ENCODE data around the gene CR2. TPM values are rescaled to one million over a fixed set of nuclear protein-coding genes. Genes with fewer than 3 reads are reported as not detected.

CR2 gene
- polyA plus RNA-seq, 1 of the 3 experiments (the other 2 are of a cell fraction), result not detected

DNA sequence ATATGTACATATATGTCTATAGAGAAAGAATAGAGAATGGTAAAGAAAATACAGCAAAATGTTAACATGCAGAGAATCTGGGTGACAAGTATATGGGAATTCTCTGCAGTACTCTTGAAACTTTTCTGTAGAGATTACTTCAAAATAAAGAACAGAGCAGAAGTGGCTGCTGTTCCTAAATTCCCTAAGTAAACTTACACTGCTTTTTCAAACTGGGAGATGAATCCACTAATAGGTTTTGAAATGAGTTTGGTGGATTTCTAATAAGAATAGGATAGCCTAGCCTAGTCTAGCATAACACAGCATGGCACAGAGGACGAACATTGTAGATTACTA lies 450 bp upstream of the CR2 start:
- Histone ChIP-seq H3F3A (replicated peaks; ENCODE audit: insufficient read depth) (no peaks in the 10 kb centered on the region), H3K27me3 (ENCODE audit: insufficient read depth) (peaks cover 47% of the 10 kb centered on the region; the same call in 1 of the 2 replicates), H3K79me2 (ENCODE audit: insufficient read depth) (no peaks in the 10 kb centered on the region), H3K9me3 (no peaks in the 10 kb centered on the region), H3K4me1 (ENCODE audit: control insufficient read depth in 1 of 2, insufficient read depth in 2 of 2, low read depth in 1 of 2, low read length in 1 of 2) (peaks cover 0 to 3% of the 10 kb centered on the region in 2 experiments; a peak in 1 of 4 replicates), H3K4me3 (ENCODE audit: low read depth in 2 of 2, low read length in 1 of 2) (no peak overlapping the region), H3K36me3 (replicated peaks in 1 of 2; ENCODE audit: control insufficient read depth in 1 of 2, insufficient read depth in 2 of 2, low read length in 1 of 2) (no peaks in the 10 kb centered on the region), H2AFZ (ENCODE audit: low read depth) (no peak overlapping the region), H4K20me1 (ENCODE audit: insufficient read depth) (no peaks in the 10 kb centered on the region), H3K4me2 (no peak overlapping the region), H3K9ac (no peak overlapping the region), H3K27ac (ENCODE audit: low read depth in 2 of 2, low read length in 1 of 2) (no peak overlapping the region), H3K9me2 (no peaks in the 10 kb centered on the region)
- ChIA-PET POLR2A (no interaction called here), CTCF (no interaction called here)
- WGBS (ENCODE audit: low lambda C conversion rate), result 0% methylated on average over 1 of the region's 1 CpG
- DNase-seq, result no peak
- TF ChIP-seq FOSL2 (IDR thresholded peaks at IDR 0.05; ENCODE audit: borderline replicate concordance, low read depth), result no peak
- TF ChIP-seq TAF1 (IDR thresholded peaks at IDR 0.05; ENCODE audit: borderline replicate concordance, low read depth, low read length), result no peak
- no peak for TF ChIP-seq NFIC (IDR thresholded peaks at IDR 0.05; ENCODE audit: borderline replicate concordance)
- TF ChIP-seq MAX (IDR thresholded peaks at IDR 0.05; ENCODE audit: low read depth), result no peak
- no peak for TF ChIP-seq RFX5 (IDR thresholded peaks at IDR 0.05; ENCODE audit: low read length)
- no peak for TF ChIP-seq CHD2 (IDR thresholded peaks at IDR 0.05; ENCODE audit: low read length, partially characterized antibody)
- TF ChIP-seq ELF1 (IDR thresholded peaks at IDR 0.05), result no peak
- no peak for TF ChIP-seq CTCF (IDR thresholded peaks at IDR 0.05)
- TF ChIP-seq FOXM1 (IDR thresholded peaks at IDR 0.05; ENCODE audit: low read depth), result no peak

- Histone ChIP-seq H3K27me3 (ENCODE audit: insufficient read depth) (peaks cover 31% of the 10 kb centered on the region; the same call in 1 of the 2 replicates), H3K27ac (ENCODE audit: low read depth in 2 of 2, low read length in 1 of 2) (no peak overlapping the region), H3K4me1 (ENCODE audit: control insufficient read depth in 1 of 2, insufficient read depth in 2 of 2, low read depth in 1 of 2, low read length in 1 of 2) (peaks cover 0 to 3% of the 10 kb centered on the region in 2 experiments; a peak in 1 of 4 replicates), H3F3A (replicated peaks; ENCODE audit: insufficient read depth) (no peaks in the 10 kb centered on the region), H3K9ac (no peak overlapping the region), H3K36me3 (replicated peaks in 1 of 2; ENCODE audit: control insufficient read depth in 1 of 2, insufficient read depth in 2 of 2, low read length in 1 of 2) (no peaks in the 10 kb centered on the region), H2AFZ (ENCODE audit: low read depth) (no peak overlapping the region), H3K9me3 (no peaks in the 10 kb centered on the region), H3K9me2 (no peaks in the 10 kb centered on the region), H3K4me2 (no peak overlapping the region; the same call in 1 of the 2 replicates), H3K79me2 (ENCODE audit: insufficient read depth) (no peaks in the 10 kb centered on the region), H3K4me3 (ENCODE audit: low read depth in 2 of 2, low read length in 1 of 2) (no peak overlapping the region), H4K20me1 (ENCODE audit: insufficient read depth) (no peaks in the 10 kb centered on the region)
- ChIA-PET CTCF (interaction anchor here (1.2 kb wide), 1 partner anchor 44 kb away, joined by 3 read pairs; no protein-coding TSS in a partner anchor), POLR2A (no interaction called here)
- WGBS (ENCODE audit: low lambda C conversion rate), result 8% methylated on average over 6 of the region's 6 CpGs
- DNase-seq, result no peak
- TF ChIP-seq MEF2A (IDR thresholded peaks at IDR 0.05; ENCODE audit: borderline replicate concordance, low read depth), result no peak
- TF ChIP-seq RAD21 (IDR thresholded peaks at IDR 0.05; ENCODE audit: low read length), result no peak
- no peak for TF ChIP-seq USF2 (IDR thresholded peaks at IDR 0.05; ENCODE audit: borderline replicate concordance, low read depth, low read length)
- no peak for TF ChIP-seq FOXM1 (IDR thresholded peaks at IDR 0.05; ENCODE audit: low read depth)
- no peak for TF ChIP-seq GABPA (IDR thresholded peaks at IDR 0.05; ENCODE audit: low read depth)
- no peak for TF ChIP-seq FOSL2 (IDR thresholded peaks at IDR 0.05; ENCODE audit: borderline replicate concordance, low read depth)
- TF ChIP-seq SMC3 (IDR thresholded peaks at IDR 0.05; ENCODE audit: low read depth, low read length), result no peak
- no peak for TF ChIP-seq JUND (IDR thresholded peaks at IDR 0.05)
- TF ChIP-seq GATA2 (CRISPR knock-in tag; IDR thresholded peaks at IDR 0.05), result no peak
- no peak for TF ChIP-seq POLR2AphosphoS5 (IDR thresholded peaks at IDR 0.05; ENCODE audit: low read depth, low read length)
- TF ChIP-seq CHD2 (IDR thresholded peaks at IDR 0.05; ENCODE audit: low read length, partially characterized antibody), result no peak
- TF ChIP-seq TAF1 (IDR thresholded peaks at IDR 0.05; ENCODE audit: borderline replicate concordance, low read depth, low read length), result no peak
- no peak for TF ChIP-seq NRF1 (IDR thresholded peaks at IDR 0.05; ENCODE audit: low read depth, low read length)
- TF ChIP-seq MXI1 (IDR thresholded peaks at IDR 0.05; ENCODE audit: low read depth, low read length), result no peak
- no peak for TF ChIP-seq CTCF (IDR thresholded peaks at IDR 0.05)
- TF ChIP-seq NFIC (IDR thresholded peaks at IDR 0.05; ENCODE audit: borderline replicate concordance), result no peak
Measured at GRCh38 chr1:207455183-207455754, 1.1 kb downstream of the CR2 start.

Data from SK-N-SH (cell line).